Osteocyte (in vitro differentiated cells): ENCODE measurements around the gene KCNJ12. TPM values are rescaled to one million over a fixed set of nuclear protein-coding genes. Genes with fewer than 3 reads are reported as not detected.

Experiments used
- DNase-seq: peaks from one replicate; pipeline ENCODE4 v3.0.0; 2021; ENCODE audit warnings: mixed read lengths; ENCODE audit not compliant: unreplicated experiment; ENCODE audit errors: extremely low spot score
- H3K27ac Mint-ChIP-seq: one replicate; pipeline ENCODE4 v1.8.0; 2021; ENCODE audit warnings: mild to moderate bottlenecking, mixed read lengths; ENCODE audit not compliant: unreplicated experiment
- H3K27me3 Mint-ChIP-seq: one replicate; pipeline ENCODE4 v1.8.0; 2021; ENCODE audit warnings: mixed read lengths; ENCODE audit not compliant: unreplicated experiment
- H3K36me3 Mint-ChIP-seq: one replicate; pipeline ENCODE4 v1.8.0; 2021; ENCODE audit warnings: mixed read lengths; ENCODE audit not compliant: unreplicated experiment
- H3K4me1 Mint-ChIP-seq: one replicate; pipeline ENCODE4 v1.8.0; 2021; ENCODE audit warnings: mixed read lengths; ENCODE audit not compliant: unreplicated experiment
- H3K4me3 Mint-ChIP-seq: one replicate; pipeline ENCODE4 v1.8.0; 2021; ENCODE audit warnings: mild to moderate bottlenecking, moderate library complexity, mixed read lengths; ENCODE audit not compliant: unreplicated experiment
- H3K9me3 Mint-ChIP-seq: one replicate; pipeline ENCODE4 v1.8.0; 2021; ENCODE audit warnings: mixed read lengths; ENCODE audit not compliant: unreplicated experiment
- total RNA-seq: library from RNA; stranded (reverse); gene quantifications from 2 replicates; pipeline ENCODE4 v1.2.1, GENCODE V29; 2021
- TF ChIP-seq, protein P1 (sequence below): fragments of 200-600 bp; sonication (generic); IDR thresholded peaks from 2 replicates; pipeline ENCODE4 v1.5.0; 2021; ENCODE audit warnings: antibody characterized with exemption, mild to moderate bottlenecking, moderate library complexity

KCNJ12 gene
- total RNA-seq, 1 donor from 2014 or later: 2.3 TPM

- Mint-ChIP-seq H3K36me3 (no peaks in the 10 kb centered on the region), H3K9me3 (no peaks in the 10 kb centered on the region), H3K27me3 (peaks cover 5% of the 10 kb centered on the region), H3K4me3 (peak overlapping the region; percentile 29), H3K4me1 (peaks cover 23% of the 10 kb centered on the region), H3K27ac (peak overlapping the region; percentile 67)
- TF ChIP-seq, protein P1, sequence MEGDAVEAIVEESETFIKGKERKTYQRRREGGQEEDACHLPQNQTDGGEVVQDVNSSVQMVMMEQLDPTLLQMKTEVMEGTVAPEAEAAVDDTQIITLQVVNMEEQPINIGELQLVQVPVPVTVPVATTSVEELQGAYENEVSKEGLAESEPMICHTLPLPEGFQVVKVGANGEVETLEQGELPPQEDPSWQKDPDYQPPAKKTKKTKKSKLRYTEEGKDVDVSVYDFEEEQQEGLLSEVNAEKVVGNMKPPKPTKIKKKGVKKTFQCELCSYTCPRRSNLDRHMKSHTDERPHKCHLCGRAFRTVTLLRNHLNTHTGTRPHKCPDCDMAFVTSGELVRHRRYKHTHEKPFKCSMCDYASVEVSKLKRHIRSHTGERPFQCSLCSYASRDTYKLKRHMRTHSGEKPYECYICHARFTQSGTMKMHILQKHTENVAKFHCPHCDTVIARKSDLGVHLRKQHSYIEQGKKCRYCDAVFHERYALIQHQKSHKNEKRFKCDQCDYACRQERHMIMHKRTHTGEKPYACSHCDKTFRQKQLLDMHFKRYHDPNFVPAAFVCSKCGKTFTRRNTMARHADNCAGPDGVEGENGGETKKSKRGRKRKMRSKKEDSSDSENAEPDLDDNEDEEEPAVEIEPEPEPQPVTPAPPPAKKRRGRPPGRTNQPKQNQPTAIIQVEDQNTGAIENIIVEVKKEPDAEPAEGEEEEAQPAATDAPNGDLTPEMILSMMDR: no peak
- DNase-seq: no peak
Observed at GRCh38 chr17:21388066-21388465, 11.9 kb downstream of the KCNJ12 start.

GRCh38 chr17:21388944-21389343 is 12.8 kb downstream of the KCNJ12 start:
- TF ChIP-seq, protein P1: no peak
- Mint-ChIP-seq H3K36me3 (no peaks in the 10 kb centered on the region), H3K27me3 (peaks cover 5% of the 10 kb centered on the region), H3K9me3 (no peaks in the 10 kb centered on the region), H3K27ac (no peak overlapping the region), H3K4me1 (peaks cover 16% of the 10 kb centered on the region), H3K4me3 (no peak overlapping the region)
- no peak for DNase-seq

DNA sequence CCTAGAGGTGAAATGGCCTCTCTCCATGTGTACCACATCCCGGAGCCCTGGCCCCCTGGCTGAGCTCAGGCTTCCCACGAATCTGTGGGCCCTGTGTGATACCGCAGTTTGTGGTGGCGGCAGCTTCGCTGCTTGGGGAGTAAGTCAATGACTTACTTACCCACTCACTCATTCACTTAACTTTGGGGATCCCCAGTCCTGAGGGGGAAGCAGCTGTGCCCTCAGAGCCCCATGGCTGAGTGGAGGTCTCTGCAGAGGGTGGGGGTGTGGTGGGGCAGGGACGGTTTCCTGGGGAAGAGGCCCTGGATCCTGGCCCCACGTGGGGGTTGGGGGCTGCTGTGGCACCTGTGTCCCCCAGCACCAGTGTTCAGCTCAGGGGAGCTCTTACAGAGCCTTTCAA is 13.2 kb downstream of the KCNJ12 start:
- Mint-ChIP-seq H3K9me3 (no peaks in the 10 kb centered on the region), H3K27ac (no peak overlapping the region), H3K36me3 (no peaks in the 10 kb centered on the region), H3K4me3 (no peak overlapping the region), H3K27me3 (peaks cover 5% of the 10 kb centered on the region), H3K4me1 (peaks cover 15% of the 10 kb centered on the region)
- no peak for DNase-seq
- TF ChIP-seq, protein P1: no peak

- Mint-ChIP-seq H3K27me3 (peaks cover 5% of the 10 kb centered on the region), H3K4me1 (peaks cover 15% of the 10 kb centered on the region), H3K27ac (no peak overlapping the region), H3K9me3 (no peaks in the 10 kb centered on the region), H3K36me3 (no peaks in the 10 kb centered on the region), H3K4me3 (no peak overlapping the region)
- no peak for DNase-seq
- TF ChIP-seq, protein P1: no peak
Observed at GRCh38 chr17:21390294-21390693, 14.1 kb downstream of the KCNJ12 start.

GRCh38 chr17:21392266-21392665 is 16.1 kb downstream of the KCNJ12 start:
- Mint-ChIP-seq H3K27ac (no peak overlapping the region), H3K36me3 (no peaks in the 10 kb centered on the region), H3K4me1 (peaks cover 22% of the 10 kb centered on the region), H3K9me3 (no peaks in the 10 kb centered on the region), H3K4me3 (no peak overlapping the region), H3K27me3 (peaks cover 5% of the 10 kb centered on the region)
- TF ChIP-seq, protein P1: no peak
- no peak for DNase-seq
